Subcutaneous abdominal adipose tissue (tissue), 5 donors: Measurements from ENCODE around the gene ACP3.
"Not testable (repeated sequence)": the region's sequence is repeated elsewhere in the genome, so short reads cannot be mapped to it uniquely, and the experiment has no call there.

Source experiments
- H3K27ac ChIP-seq: one replicate; pipeline ENCODE4 v1.7.0; 2013; ENCODE audit warnings: low read depth, mild to moderate bottlenecking, inconsistent platforms, low read length, moderate library complexity
- H3K27me3 ChIP-seq, 5 donors: one replicate each; pipeline ENCODE4 v1.7.0; 2013; ENCODE audit warnings: low read length in 5 of 5, inconsistent platforms in 1 of 5; ENCODE audit not compliant: control insufficient read depth in 5 of 5, insufficient read depth in 4 of 5
- H3K36me3 ChIP-seq, 5 donors: one replicate each; pipeline ENCODE4 v1.7.0; 2013; ENCODE audit warnings: low read length in 5 of 5; ENCODE audit not compliant: control insufficient read depth in 5 of 5, insufficient read depth in 5 of 5
- H3K4me1 ChIP-seq, 5 donors: one replicate each; pipeline ENCODE4 v1.7.0; 2013; ENCODE audit warnings: low read length in 5 of 5, mild to moderate bottlenecking in 3 of 5, moderate library complexity in 1 of 5; ENCODE audit not compliant: control insufficient read depth in 5 of 5, insufficient read depth in 5 of 5
- H3K4me3 ChIP-seq, 5 donors: one replicate each; pipeline ENCODE4 v1.7.0; 2013; ENCODE audit warnings: low read length in 5 of 5, low read depth in 1 of 5
- H3K9ac ChIP-seq, 5 donors: one replicate each; pipeline ENCODE4 v1.7.0; 2013; ENCODE audit warnings: low read length in 5 of 5, mild to moderate bottlenecking in 4 of 5, moderate library complexity in 3 of 5
- H3K9me3 ChIP-seq, 5 donors: one replicate each; pipeline ENCODE4 v1.7.0; 2013; ENCODE audit warnings: low read length in 5 of 5; ENCODE audit not compliant: control insufficient read depth in 5 of 5
- donor health status: healthy.
- donor health status: healthy.
- donor health status: healthy.
- donor health status: healthy.
- donor health status: healthy.

Gene ACP3

DNA sequence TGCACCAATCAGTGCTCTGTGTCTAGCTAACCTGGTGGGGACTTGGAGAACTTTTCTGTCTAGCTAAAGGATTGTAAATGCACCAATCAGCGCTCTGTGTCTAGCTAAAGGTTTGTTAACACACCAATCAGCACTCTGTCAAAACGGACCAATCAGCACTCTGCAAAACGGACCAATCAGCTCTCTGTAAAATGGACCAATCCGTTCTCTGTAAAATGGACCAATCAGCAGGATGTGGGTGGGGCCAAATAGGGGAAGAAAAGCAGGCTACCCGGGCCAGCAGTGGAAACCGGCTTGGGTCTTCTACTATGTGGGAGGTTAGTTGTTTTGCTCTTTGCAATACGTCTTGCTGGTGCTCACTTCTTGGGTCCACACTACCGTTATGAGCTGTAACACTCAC lies 79.6 kb downstream of the ACP3 start:
- H3K4me3 ChIP-seq, H3K9me3 ChIP-seq, H3K9ac ChIP-seq, H3K27ac ChIP-seq, H3K27me3 ChIP-seq, H3K36me3 ChIP-seq, H3K4me1 ChIP-seq: not testable (repeated sequence)

DNA sequence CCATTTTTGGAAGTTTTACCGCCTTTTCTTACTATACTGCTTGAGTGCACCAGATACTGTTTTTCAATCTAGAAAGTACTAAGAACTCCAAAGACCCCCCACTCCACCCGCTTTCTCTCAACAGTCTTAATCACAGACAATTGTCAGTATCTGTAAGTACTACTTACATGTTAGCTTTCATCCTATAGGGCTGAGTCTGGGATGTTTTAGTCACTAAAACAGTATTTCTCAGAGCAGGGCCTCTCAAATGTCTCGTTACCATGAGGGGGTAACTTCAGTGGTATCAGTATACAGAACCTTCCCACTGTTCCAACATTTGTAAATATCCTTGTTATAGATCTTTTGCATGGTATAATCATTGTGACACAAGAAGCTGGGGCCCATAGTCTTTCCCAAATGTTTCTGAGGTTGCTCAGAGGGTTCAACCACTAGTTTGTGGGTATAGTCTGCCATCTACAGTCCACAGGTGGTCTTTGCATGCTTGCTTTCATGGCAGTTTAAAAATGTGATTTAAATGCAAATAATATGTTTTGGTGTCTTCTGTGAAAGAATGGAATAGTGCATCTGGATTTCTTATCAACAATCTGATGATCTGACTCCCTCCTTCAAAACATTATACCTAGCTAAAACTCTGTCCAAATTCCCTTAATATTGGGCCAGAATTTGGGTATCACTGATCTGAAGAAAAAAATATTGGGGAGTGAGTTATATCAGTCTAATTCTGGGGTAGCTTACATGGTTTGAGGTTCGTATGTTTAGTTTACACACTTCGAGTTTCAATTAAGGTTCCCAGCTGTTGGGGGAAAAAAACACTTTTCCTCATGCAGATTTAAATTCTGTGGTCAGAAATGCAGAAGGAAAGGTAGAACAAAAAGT lies 82.1 kb downstream of the ACP3 start:
- H3K4me1 ChIP-seq: no peaks in the 10 kb centered on the region
- no peak overlapping the region for H3K27ac ChIP-seq
- H3K36me3 ChIP-seq: no peaks in the 10 kb centered on the region
- no peak overlapping the region for H3K4me3 ChIP-seq
- no peak overlapping the region for H3K9ac ChIP-seq
- no peaks in the 10 kb centered on the region for H3K27me3 ChIP-seq
- peaks cover 0 to 4% (median 0%) of the 10 kb centered on the region in 5 donors for H3K9me3 ChIP-seq

DNA sequence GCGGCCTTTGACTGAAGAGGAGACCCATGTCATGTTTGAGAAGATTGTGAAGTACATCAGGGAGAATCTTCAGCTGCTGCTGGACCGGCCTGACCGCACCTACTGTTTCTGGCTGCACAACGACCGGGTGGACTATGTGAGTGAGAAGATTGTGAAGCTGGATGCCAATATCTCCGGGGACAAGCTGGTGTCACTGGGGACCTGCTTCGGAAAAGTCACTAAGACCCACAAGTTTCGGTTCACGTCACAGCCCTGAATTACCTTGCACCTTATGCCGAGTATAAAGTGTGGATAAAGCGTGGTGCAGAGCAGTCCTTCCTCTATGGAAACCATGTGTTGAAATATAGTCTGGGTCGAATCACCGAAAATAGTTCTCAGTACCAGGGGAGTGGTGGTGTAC lies 84.0 kb downstream of the ACP3 start:
- Histone ChIP-seq H3K4me1 (peaks cover 0 to 17% (median 0%) of the 10 kb centered on the region in 5 donors), H3K27me3 (no peaks in the 10 kb centered on the region), H3K4me3 (no peak overlapping the region), H3K9me3 (peaks cover 0 to 4% (median 0%) of the 10 kb centered on the region in 5 donors), H3K9ac (no peak overlapping the region), H3K27ac (no peak overlapping the region), H3K36me3 (no peaks in the 10 kb centered on the region)

DNA sequence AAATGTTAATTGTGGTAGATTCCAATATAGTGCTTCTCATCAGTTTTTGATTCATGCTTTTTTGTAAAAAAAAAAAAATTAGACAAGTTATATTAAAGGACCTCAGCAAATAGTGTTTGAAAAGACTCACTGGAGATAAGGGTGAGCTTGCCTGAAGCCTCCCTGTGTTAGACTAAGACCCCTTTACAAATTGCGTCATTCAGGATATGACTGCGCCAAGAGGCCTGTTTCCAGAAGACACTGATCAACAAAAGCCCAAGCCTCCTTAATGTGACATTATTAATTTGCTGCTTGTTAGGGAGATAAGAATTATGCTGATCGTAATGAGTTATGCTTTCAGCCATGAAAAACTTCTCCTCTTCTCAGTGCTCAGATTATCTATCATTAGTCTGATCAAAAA lies 87.1 kb downstream of the ACP3 start:
- H3K9ac ChIP-seq: no peak overlapping the region
- no peak overlapping the region for H3K4me3 ChIP-seq
- no peaks in the 10 kb centered on the region for H3K36me3 ChIP-seq
- H3K9me3 ChIP-seq: no peaks in the 10 kb centered on the region
- peaks cover 0 to 17% (median 0%) of the 10 kb centered on the region in 5 donors for H3K4me1 ChIP-seq
- no peaks in the 10 kb centered on the region for H3K27me3 ChIP-seq
- H3K27ac ChIP-seq: no peak overlapping the region

DNA sequence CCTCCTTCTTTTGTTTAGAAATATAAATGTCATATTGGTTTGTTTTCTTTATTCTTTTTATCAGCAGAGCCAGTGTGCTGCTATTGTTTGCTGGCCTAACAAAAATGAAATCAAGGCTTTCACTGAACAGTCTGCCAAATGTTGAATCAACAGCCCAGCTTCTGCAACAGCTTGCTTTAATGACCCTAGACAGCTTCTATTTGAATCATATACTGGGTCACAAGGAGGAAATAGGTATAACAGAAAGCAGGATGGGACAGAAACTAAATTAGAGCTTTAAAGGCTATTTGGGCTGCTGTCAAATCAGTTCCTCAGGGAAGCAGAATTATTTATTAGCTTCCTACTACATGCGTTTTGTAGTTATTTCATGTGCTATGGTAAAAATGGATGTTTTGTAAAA lies 88.0 kb downstream of the ACP3 start:
- H3K27ac ChIP-seq: no peak overlapping the region
- H3K36me3 ChIP-seq: no peaks in the 10 kb centered on the region
- H3K4me1 ChIP-seq: peaks cover 0 to 17% (median 0%) of the 10 kb centered on the region in 5 donors
- H3K27me3 ChIP-seq: no peaks in the 10 kb centered on the region
- H3K4me3 ChIP-seq: no peak overlapping the region
- H3K9ac ChIP-seq: no peak overlapping the region
- no peaks in the 10 kb centered on the region for H3K9me3 ChIP-seq

GRCh38 chr3:132405609-132406299 lies 88.5 kb downstream of the ACP3 start:
- Histone ChIP-seq H3K9ac (peak overlapping the region in 1 of 5 donors; percentile 16), H3K27me3 (no peaks in the 10 kb centered on the region)

DNA sequence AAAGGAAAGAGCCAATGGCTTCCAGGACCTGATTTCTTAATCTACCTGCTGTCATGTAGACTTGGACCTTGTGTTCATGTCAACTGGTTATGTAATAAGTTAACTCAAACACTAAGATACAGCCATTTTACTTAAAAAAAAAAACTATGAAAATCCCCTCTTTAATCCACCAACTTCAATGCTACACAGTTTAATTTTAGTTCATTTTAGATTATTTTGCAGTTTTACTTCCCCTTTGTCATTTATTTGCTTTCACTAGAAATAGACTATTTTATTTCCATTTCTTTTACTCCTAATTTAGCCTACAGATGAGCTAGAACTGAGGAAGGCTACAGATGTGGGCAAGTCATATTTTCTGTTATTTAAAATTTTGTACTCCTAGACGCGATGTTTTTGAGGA lies 89.4 kb downstream of the ACP3 start:
- Histone ChIP-seq H3K4me1 (peaks cover 0 to 17% (median 0%) of the 10 kb centered on the region in 5 donors), H3K36me3 (no peaks in the 10 kb centered on the region), H3K27ac (no peak overlapping the region), H3K4me3 (no peak overlapping the region), H3K9ac (no peak overlapping the region), H3K27me3 (no peaks in the 10 kb centered on the region), H3K9me3 (no peaks in the 10 kb centered on the region)

More at GRCh38 chr3:132405609-132406299, 88.5 kb downstream of the ACP3 start:
- no peaks in the 10 kb centered on the region for H3K9me3 ChIP-seq
- no peak overlapping the region for H3K4me3 ChIP-seq
- no peak overlapping the region for H3K27ac ChIP-seq
- no peaks in the 10 kb centered on the region for H3K36me3 ChIP-seq
- H3K4me1 ChIP-seq: peaks cover 0 to 17% (median 0%) of the 10 kb centered on the region in 5 donors

GRCh38 chr3:132407025-132407424 lies 89.8 kb downstream of the ACP3 start:
- Histone ChIP-seq H3K27me3 (no peaks in the 10 kb centered on the region), H3K4me1 (peaks cover 0 to 17% (median 0%) of the 10 kb centered on the region in 5 donors), H3K27ac (no peak overlapping the region), H3K4me3 (no peak overlapping the region), H3K9me3 (no peaks in the 10 kb centered on the region), H3K9ac (no peak overlapping the region), H3K36me3 (no peaks in the 10 kb centered on the region)
